Measurements from ENCODE around the gene TAS2R41.

DNA sequence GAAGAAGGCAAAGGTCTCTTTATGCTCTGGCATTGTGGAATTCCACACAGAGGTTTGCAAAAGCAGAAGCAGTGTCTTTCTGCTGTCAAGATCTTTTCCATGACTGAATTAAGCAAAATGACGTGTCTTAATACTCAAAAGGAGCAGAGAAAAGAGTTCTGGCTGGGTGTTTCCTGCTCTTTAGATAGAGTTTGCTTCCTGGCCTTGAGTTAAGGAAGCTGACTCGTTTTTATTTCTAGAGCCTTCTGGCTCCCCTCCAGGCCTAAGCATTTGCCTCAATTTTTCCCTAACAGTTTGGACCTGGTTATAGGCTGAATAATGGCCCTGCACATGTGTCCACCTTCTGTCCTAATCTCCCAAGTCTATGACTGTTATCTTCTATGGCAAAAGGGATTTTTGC lies 21.6 kb downstream of the TAS2R41 start:
- TF ChIP-seq POLR2A (IDR thresholded peaks at IDR 0.05): no peak
- TF ChIP-seq, protein P1, sequence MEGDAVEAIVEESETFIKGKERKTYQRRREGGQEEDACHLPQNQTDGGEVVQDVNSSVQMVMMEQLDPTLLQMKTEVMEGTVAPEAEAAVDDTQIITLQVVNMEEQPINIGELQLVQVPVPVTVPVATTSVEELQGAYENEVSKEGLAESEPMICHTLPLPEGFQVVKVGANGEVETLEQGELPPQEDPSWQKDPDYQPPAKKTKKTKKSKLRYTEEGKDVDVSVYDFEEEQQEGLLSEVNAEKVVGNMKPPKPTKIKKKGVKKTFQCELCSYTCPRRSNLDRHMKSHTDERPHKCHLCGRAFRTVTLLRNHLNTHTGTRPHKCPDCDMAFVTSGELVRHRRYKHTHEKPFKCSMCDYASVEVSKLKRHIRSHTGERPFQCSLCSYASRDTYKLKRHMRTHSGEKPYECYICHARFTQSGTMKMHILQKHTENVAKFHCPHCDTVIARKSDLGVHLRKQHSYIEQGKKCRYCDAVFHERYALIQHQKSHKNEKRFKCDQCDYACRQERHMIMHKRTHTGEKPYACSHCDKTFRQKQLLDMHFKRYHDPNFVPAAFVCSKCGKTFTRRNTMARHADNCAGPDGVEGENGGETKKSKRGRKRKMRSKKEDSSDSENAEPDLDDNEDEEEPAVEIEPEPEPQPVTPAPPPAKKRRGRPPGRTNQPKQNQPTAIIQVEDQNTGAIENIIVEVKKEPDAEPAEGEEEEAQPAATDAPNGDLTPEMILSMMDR (IDR thresholded peaks at IDR 0.05): no peak
